ENCODE measurements around the gene MKKS.

MKKS gene

GRCh38 chr20:10367693-10367942, 66.4 kb downstream of the MKKS start:
- no peak for DNase-seq

- DNase-seq, result no peak
These were observed 66.9 kb downstream of the MKKS start for GRCh38 chr20:10366898-10367692.

DNA sequence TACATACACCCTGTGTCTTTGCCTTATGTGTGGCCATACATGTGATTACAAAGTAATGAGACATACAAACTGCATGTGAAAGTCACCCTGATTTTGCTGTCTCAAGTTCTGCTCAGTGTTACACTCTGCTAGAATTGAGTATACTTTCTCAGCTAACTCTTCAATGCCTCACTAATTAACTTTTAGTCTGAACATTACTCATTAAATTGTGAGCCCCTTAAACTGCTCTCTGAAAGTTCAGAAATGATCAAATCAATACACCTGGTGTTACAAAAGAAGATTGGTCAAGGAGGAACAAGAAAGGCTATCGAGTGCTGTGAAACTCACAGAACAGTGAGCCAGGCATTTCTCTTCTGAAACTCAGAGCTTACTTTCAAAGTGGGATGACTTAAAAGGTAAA, 71.3 kb downstream of the MKKS start:
- DNase-seq, result no peak

GRCh38 chr20:10360878-10361277, 73.1 kb downstream of the MKKS start:
- no peak for DNase-seq

GRCh38 chr20:10359621-10360040, 74.4 kb downstream of the MKKS start:
- no peak for DNase-seq

DNA sequence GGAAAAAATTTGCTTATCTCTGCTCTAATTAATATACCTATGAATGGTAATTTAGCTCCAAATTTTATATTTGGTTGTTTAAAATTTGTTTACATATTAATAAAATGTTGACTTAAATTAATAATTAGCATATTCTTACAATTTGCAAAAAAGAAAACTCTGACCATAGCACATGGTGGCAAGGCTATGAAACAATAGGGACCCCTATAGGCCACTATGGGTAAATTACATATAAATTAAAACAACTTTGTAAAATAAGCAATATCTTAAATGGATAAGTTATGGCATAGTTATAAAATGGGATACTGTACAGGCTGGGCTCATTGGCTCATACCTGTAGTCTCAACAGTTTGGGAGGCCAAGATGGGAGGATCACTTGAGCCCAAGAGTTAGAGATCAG, 76.0 kb downstream of the MKKS start:
- no peak for DNase-seq

GRCh38 chr20:10357061-10357708, 76.8 kb downstream of the MKKS start:
- DNase-seq, result no peak

- no peak for DNase-seq
These were observed 77.4 kb downstream of the MKKS start for GRCh38 chr20:10356628-10357027.

DNA sequence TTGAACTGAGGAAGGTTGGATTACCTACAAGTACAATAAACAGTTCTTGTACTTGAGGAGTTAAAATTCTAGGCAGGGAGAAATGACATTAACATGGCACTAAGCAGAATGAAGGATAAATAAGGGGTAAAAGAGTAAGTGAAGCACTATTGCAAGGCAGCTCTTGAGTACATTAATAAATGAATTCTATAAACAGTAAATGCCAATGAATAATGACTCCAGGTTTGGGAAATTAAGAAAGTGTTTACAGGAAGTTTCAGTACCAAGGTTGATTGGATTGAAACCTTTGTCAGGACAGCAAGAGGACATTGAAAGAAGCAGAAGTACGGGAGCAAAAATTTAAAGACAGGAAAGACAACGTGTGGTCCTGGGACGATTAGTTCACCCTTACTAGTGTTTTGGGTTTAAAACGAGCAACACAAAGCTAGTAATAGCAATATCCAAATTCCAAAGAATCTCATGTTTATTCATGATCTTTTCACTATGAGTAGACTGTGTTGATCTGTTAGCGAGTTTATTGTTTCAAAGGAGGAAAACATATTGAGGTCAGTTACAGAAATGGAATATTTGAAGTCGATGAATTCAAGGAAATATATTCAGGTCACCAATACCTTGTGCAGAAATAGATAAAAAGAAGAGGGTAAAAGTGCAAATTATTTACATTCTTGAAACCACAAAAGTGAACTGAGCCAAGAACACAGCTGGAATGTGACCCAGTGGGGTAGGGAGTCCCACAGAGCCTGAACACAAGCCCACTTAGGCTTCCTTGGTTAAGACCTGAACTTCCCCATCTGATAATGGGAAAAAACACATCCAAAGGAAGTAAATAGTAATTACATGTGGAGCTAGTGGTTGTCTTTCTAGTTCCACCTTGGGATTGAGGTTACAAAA, 80.8 kb downstream of the MKKS start:
- no peak for DNase-seq
